Measurements from ENCODE around the gene YPEL5.

DNA sequence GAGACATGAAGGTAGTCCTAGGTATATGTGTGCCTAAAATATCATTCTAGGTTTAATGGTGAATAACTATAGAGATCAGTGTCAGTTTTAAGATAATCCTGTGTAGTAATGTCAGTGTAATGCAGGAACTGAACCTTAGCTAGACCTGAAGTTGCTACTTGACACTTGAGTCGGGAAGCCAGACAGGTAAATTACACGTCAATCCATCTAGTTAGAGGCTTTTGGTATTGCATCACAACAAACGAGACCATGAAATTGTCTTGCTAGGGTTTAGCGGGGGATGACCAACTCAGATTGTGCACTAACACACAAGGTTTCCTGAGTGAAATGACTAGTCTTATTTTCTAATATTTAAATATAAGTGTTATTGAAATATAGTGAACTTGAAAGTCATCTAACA lies 2.0 kb downstream of the YPEL5 start:
- no peak for TF ChIP-seq POLR2A (IDR thresholded peaks at IDR 0.05; ENCODE audit: low read depth, low read length)
- TF ChIP-seq TAF1 (IDR thresholded peaks at IDR 0.05; ENCODE audit: borderline replicate concordance, low read depth, low read length): no peak
